ENCODE measurements around the gene SIK3.
"Not testable (repeated sequence)": the region's sequence is repeated elsewhere in the genome, so short reads cannot be mapped to it uniquely, and the experiment has no call there.

Gene SIK3

DNA sequence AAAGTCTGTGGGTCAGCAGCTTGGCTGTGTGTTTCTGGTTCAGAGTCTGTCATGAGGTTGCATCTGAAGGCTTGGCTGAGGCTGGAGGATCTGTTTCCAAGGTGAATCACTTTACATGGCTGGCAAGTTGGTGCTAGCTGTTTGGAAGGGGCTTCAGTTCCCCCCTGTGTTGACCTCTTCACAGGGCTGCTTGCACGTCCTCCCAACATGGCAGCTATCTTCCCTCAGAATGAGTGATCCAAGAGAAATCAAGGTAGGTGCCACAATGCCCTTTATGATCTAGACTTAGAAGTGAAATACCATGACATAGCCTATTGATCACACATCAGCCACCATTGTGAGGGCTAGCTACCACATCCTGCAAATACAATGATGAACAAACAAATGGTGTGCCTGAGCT lies 285.1 kb downstream of the SIK3 start:
- no peak for DNase-seq

GRCh38 chr11:116812109-116812508 lies 286.1 kb downstream of the SIK3 start:
- DNase-seq: no peak

GRCh38 chr11:116811194-116811593 lies 287.0 kb downstream of the SIK3 start:
- no peak for DNase-seq

GRCh38 chr11:116808262-116809175 lies 289.7 kb downstream of the SIK3 start:
- no peak for DNase-seq

- no peak for DNase-seq
These were observed 290.5 kb downstream of the SIK3 start for GRCh38 chr11:116807601-116808261.

DNA sequence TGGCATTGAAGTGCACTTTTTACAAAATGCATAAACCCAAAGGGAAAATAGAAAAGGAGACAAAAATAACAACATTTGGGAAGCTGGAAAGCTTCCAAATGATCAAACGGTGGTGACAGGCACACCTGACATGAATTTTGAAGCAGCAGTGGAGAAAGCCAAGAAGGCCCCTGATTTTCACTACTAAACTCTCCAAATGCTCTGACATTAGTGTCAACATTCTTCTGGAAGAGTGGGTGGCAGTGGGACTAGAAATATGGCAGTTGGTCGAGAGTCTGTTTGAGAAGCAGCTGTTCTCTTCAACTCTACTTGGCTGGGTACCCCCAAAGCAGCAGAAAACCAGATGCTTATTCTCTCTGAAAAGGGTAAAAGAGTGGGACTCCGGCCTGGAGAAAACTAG lies 294.2 kb downstream of the SIK3 start:
- no peak for DNase-seq

DNA sequence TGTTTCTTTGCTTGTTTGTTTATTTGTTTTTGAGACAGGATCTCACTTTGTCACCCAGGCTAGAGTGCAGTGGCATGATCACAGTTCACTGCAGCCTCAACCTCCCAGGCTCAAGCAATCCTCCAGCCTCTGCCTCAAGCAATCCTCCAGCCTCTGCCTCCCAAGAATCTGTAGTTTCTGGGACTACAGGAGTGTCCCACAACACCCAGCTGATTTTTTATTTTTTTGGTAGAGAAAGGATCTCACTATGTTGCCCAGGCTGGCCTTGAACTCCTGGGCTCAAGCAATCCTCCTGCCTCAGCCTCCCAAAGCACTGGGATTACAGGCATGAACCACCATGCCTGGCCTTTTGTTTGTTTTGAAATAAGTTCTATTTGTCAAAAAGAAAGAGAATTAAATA lies 296.6 kb downstream of the SIK3 start:
- not testable (repeated sequence) for DNase-seq

DNA sequence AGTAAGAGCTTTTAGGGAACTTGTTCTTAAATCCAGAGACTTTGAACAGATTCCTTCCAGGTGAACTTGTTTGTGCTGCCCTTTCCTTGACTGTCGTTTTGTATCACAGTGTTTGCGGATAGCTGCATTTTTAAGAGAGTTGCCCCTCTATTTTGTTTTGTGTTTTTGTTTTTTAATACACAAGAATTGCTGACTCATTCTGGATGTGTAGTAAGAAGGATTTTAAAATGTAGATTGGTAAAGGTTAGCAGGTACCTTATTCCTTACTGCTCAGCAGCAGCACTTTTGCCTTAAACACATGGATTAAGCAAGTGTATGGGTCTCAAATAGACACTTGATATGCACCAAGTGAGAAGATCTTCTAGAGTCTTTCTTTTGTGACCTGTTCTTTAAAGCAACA lies 297.6 kb downstream of the SIK3 start:
- no peak for DNase-seq

GRCh38 chr11:116798368-116798767 lies 299.9 kb downstream of the SIK3 start:
- DNase-seq: no peak

DNA sequence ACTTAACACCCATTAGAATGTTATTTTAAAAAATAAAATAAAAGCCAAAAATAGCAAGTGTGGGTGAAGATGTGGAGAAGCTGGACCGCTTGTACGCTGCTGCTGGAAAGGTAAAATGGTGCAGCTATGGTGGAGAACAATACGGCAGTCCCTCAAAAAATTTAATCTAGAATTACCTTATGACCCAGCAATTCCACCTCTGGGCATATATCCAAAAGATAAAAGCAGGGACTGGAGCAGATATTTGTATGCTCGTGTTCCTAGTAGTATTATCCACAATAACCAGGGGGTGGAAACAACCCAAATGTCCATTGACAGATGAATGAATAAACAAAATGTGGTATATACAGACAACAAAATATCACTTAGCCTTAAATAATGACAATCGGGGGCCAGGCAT lies 300.4 kb downstream of the SIK3 start:
- DNase-seq: no peak

- DNase-seq: no peak
These were observed 301.7 kb downstream of the SIK3 start for GRCh38 chr11:116796548-116796947.

- DNase-seq: no peak
These were observed 303.4 kb downstream of the SIK3 start for GRCh38 chr11:116794851-116795250.

GRCh38 chr11:116793772-116794097 lies 304.5 kb downstream of the SIK3 start:
- peak; percentile 13 for DNase-seq

Data from fibroblast of upper back skin (primary cell).